Gastroesophageal sphincter (tissue), 4 donors: Measurements from ENCODE around the gene OR2AE1. TPM values are rescaled to one million over a fixed set of nuclear protein-coding genes. Genes with fewer than 3 reads are reported as not detected.

ENCODE experiments used
- ATAC-seq: fragments of 150-250 bp; one replicate; pipeline ENCODE4 v1.9.1; 2016; ENCODE audit warnings: mild to moderate bottlenecking, moderate library complexity
- H3K27ac ChIP-seq, 4 donors: fragments of 200-600 bp; sonication (generic) in 3 of 4; 1 replicate in 3 of 4; 2 replicates in 1 of 4; pipeline ENCODE4 v1.5.1; 2016 to 2019
- H3K27me3 ChIP-seq: fragments of 200-600 bp; sonication (generic); one replicate; pipeline ENCODE4 v1.5.1; 2019
- H3K36me3 ChIP-seq, 2 donors: fragments of 200-600 bp; sonication (generic); one replicate each; pipeline ENCODE4 v1.5.1; 2019; ENCODE audit warnings: control low read depth in 1 of 2
- H3K4me1 ChIP-seq, 3 donors: fragments of 200-600 bp; sonication (generic); 1 replicate in 2 of 3; 2 replicates in 1 of 3; pipeline ENCODE4 v1.5.1; 2016 to 2019; ENCODE audit warnings: control low read depth in 2 of 3
- H3K4me3 ChIP-seq, 2 donors: fragments of 200-600 bp; sonication (generic); one replicate each; pipeline ENCODE4 v1.5.1; 2019; ENCODE audit warnings: mild to moderate bottlenecking in 1 of 2, moderate library complexity in 1 of 2
- H3K9me3 ChIP-seq, 3 donors: fragments of 200-600 bp; sonication (generic); one replicate each; pipeline ENCODE4 v1.5.1; 2017 to 2019; ENCODE audit warnings: control low read depth in 2 of 3
- EP300 ChIP-seq: sonication (generic); formaldehyde crosslinking; IDR thresholded peaks from one replicate; pipeline ENCODE4 v1.6.1; 2017; ENCODE audit warnings: antibody characterized with exemption, mild to moderate bottlenecking
- POLR2A ChIP-seq, 2 donors: fragments of 450-650 bp; IDR thresholded peaks; one replicate each; pipeline ENCODE4 v1.6.1; 2017; ENCODE audit warnings: antibody characterized with exemption in 2 of 2, mild to moderate bottlenecking in 2 of 2, moderate library complexity in 1 of 2
- POLR2AphosphoS5 ChIP-seq: sonication (generic); formaldehyde crosslinking; IDR thresholded peaks from one replicate; pipeline ENCODE4 v1.6.1; 2017; ENCODE audit warnings: antibody characterized with exemption
- WGBS, 2 donors: methylation state at CpG; one replicate each; pipeline ENCODE4 v1.1.5; 2018; ENCODE audit warnings: low coverage in 1 of 2; 5-methylcytosine and 5-hydroxymethylcytosine counted together
- total RNA-seq, 4 donors: library from RNA; depleted of rRNA; stranded (reverse); fragments of >200 nt; gene quantifications; one replicate each; pipeline ENCODE4 v1.1.0, GENCODE V29; 2016
- TF ChIP-seq, protein P1 (sequence below), 4 experiments: fragments of 200-600 bp in 2 of 4; fragments of 450-650 bp in 2 of 4; sonication (generic) in 1 of 4; IDR thresholded peaks; one replicate each; pipeline ENCODE4 v1.5.1; 2017 to 2019; ENCODE audit warnings: antibody characterized with exemption in 4 of 4, mild to moderate bottlenecking in 2 of 4, moderate library complexity in 2 of 4

OR2AE1 gene
- total RNA-seq, 4 donors from 2014 or later = not detected

GRCh38 chr7:99835189-99835588 is 41.6 kb downstream of the OR2AE1 start:
- no peak for ATAC-seq
- no peaks in the 10 kb centered on the region for H3K36me3 ChIP-seq
- H3K9me3 ChIP-seq = no peaks in the 10 kb centered on the region
- H3K27me3 ChIP-seq = peaks cover 3% of the 10 kb centered on the region
- no peaks in the 10 kb centered on the region for H3K4me1 ChIP-seq
- no peak overlapping the region for H3K27ac ChIP-seq
- no peak overlapping the region for H3K4me3 ChIP-seq
- TF ChIP-seq, protein P1, sequence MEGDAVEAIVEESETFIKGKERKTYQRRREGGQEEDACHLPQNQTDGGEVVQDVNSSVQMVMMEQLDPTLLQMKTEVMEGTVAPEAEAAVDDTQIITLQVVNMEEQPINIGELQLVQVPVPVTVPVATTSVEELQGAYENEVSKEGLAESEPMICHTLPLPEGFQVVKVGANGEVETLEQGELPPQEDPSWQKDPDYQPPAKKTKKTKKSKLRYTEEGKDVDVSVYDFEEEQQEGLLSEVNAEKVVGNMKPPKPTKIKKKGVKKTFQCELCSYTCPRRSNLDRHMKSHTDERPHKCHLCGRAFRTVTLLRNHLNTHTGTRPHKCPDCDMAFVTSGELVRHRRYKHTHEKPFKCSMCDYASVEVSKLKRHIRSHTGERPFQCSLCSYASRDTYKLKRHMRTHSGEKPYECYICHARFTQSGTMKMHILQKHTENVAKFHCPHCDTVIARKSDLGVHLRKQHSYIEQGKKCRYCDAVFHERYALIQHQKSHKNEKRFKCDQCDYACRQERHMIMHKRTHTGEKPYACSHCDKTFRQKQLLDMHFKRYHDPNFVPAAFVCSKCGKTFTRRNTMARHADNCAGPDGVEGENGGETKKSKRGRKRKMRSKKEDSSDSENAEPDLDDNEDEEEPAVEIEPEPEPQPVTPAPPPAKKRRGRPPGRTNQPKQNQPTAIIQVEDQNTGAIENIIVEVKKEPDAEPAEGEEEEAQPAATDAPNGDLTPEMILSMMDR (IDR thresholded peaks at IDR 0.05) = no peak
- TF ChIP-seq POLR2AphosphoS5 (no peak), EP300 (no peak), POLR2A (IDR thresholded peaks at IDR 0.05) (no peak)
- 72 to 82% methylated on average over 4 of the region's 4 CpGs for WGBS, 2 donors

GRCh38 chr7:99834382-99834781 is 42.5 kb downstream of the OR2AE1 start:
- ATAC-seq = no peak
- WGBS, 2 donors = 79 to 89% methylated on average over 2 of the region's 2 CpGs
- no peak for TF ChIP-seq POLR2AphosphoS5
- TF ChIP-seq EP300 = no peak
- TF ChIP-seq, protein P1 (IDR thresholded peaks at IDR 0.05) = no peak
- TF ChIP-seq POLR2A (IDR thresholded peaks at IDR 0.05) = no peak

DNA sequence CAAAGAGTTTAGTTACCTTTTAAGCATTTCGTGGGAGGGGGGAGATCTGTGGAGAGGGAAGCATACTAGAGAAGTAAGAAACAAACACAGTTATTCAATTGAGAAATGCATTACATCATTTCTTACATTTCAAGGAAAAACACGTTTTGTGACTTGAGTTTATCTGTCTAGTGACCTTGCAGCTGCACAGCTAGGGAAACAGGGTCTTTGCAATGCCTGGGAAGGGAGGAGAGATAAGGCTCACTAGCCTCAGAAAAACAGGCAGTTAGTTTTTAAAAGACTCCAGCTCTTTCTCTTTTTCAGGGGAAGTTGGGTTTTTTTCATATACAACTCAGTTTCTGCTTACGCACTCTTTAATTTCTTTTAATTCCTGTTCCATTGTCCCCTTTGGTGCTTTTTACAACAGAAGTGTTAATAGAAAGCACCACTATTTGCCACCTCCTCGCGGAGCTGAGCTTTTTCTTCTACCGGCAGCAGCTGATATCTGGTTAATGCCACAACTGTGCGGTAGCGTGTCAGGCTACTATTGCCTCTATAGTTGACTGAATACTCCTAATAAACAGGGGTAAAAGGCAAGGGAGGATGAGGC is 43.5 kb downstream of the OR2AE1 start:
- no peak for ATAC-seq
- H3K27ac ChIP-seq = no peak overlapping the region
- TF ChIP-seq, protein P1 (IDR thresholded peaks at IDR 0.05) = no peak
- no peak for TF ChIP-seq POLR2A (IDR thresholded peaks at IDR 0.05)
- TF ChIP-seq EP300 = no peak
- no peak for TF ChIP-seq POLR2AphosphoS5
- H3K4me1 ChIP-seq = no peaks in the 10 kb centered on the region
- H3K9me3 ChIP-seq = no peaks in the 10 kb centered on the region
- 37 to 73% methylated on average over 8 of the region's 8 CpGs for WGBS, 2 donors
- H3K36me3 ChIP-seq = no peaks in the 10 kb centered on the region
- H3K4me3 ChIP-seq = no peak overlapping the region
- peaks cover 3% of the 10 kb centered on the region for H3K27me3 ChIP-seq

More at GRCh38 chr7:99834382-99834781, 42.5 kb downstream of the OR2AE1 start:
- no peaks in the 10 kb centered on the region for H3K4me1 ChIP-seq
- H3K9me3 ChIP-seq = no peaks in the 10 kb centered on the region
- H3K27me3 ChIP-seq = peaks cover 3% of the 10 kb centered on the region
- H3K27ac ChIP-seq = no peak overlapping the region
- no peaks in the 10 kb centered on the region for H3K36me3 ChIP-seq
- H3K4me3 ChIP-seq = no peak overlapping the region

DNA sequence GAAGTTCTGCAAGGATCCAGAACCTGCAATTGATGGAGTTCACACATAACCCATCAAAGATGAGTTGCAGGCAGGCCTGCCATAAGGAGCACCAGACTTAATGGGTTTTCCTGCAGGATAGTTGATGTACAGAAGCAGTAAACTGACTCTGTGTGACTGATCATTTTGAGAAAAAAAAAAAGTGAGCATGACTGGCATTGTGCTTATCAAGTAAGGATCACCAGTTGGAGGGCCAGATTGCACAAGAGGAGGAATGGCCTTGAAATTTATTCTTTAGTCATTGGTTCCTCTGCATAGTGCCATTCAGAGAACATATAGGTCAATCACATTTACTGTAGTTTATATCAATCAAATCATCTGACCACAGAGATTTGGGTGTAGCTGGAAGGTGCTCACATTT is 45.2 kb downstream of the OR2AE1 start:
- no peaks in the 10 kb centered on the region for H3K36me3 ChIP-seq
- H3K4me3 ChIP-seq = no peak overlapping the region
- TF ChIP-seq EP300 (no peak), POLR2A (IDR thresholded peaks at IDR 0.05) (no peak), POLR2AphosphoS5 (no peak)
- TF ChIP-seq, protein P1 (IDR thresholded peaks at IDR 0.05) = no peak
- H3K4me1 ChIP-seq = no peaks in the 10 kb centered on the region
- no peak overlapping the region for H3K27ac ChIP-seq
- no peak for ATAC-seq
- H3K9me3 ChIP-seq = no peaks in the 10 kb centered on the region
- peaks cover 3% of the 10 kb centered on the region for H3K27me3 ChIP-seq

DNA sequence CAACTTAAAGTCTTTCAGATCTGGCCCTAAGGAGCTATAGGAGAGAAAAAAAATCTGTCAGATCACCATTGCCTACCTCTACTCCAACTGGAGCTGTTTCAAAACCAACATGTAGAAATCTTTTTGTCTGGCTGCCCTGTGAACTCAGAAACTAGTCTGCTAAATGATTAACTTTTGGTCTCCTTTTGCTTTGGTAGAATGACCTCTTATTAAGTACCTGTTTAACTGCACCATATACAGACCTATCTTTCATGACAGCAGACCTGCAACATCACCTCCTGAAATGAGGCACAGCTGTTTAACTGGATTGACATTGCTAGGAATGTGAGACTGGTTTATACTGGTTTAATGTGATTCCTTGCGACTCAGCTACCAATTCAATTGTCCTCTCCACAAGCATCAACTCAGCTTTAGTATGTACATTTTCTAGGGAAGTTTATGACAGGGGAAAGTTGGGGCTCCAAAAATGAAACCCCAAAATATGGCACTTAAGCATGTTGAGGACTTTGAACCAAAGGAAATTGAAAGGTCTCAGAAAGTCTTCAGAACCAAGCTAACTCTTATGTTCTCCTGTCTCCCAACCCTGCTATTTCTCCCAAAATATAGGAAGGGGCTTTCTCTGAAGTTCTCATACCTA is 47.2 kb downstream of the OR2AE1 start:
- WGBS, 2 donors = 86% methylated on average over 1 of the region's 1 CpG; no CpG with 5 or more reads in 1 of the 2 donors
- no peak overlapping the region for H3K27ac ChIP-seq
- no peaks in the 10 kb centered on the region for H3K4me1 ChIP-seq
- H3K36me3 ChIP-seq = no peaks in the 10 kb centered on the region
- peaks cover 3% of the 10 kb centered on the region for H3K27me3 ChIP-seq
- no peak for ATAC-seq
- TF ChIP-seq POLR2A (IDR thresholded peaks at IDR 0.05) = no peak
- TF ChIP-seq EP300 = no peak
- TF ChIP-seq POLR2AphosphoS5 = no peak
- TF ChIP-seq, protein P1 (IDR thresholded peaks at IDR 0.05) = no peak
- H3K9me3 ChIP-seq = no peaks in the 10 kb centered on the region
- H3K4me3 ChIP-seq = no peak overlapping the region
